VCaP (cell line): ENCODE measurements around the gene MRPL21.

ENCODE experiments used
- H3K27ac ChIP-seq: fragments of 450-650 bp; 2 replicates; pipeline ENCODE4 v1.5.1; 2017
- TF ChIP-seq, protein P1 (sequence below): fragments of 450-650 bp; conservative IDR thresholded peaks from 2 replicates; pipeline ENCODE4 v1.5.1; 2017; ENCODE audit warnings: mild to moderate bottlenecking, moderate library complexity

MRPL21 gene

DNA sequence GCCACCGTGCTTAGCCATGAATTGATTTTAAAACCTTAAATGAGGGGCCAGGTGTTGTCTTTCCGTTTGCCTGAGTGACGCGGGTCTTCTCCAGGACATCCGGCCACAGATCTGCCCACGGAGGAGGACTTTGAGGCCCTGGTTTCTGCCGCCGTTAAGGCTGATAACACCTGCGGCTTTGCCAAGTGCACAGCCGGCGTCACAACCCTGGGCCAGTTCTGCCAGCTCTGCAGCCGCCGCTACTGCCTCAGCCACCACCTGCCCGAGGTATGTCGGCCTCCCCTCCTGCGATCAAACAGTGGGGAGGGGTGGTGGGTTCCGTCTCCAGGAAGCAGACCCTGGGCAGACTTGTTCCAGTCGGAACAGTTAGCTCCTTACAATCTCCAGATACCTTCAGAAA, 34.5 kb upstream of the MRPL21 start:
- TF ChIP-seq, protein P1, sequence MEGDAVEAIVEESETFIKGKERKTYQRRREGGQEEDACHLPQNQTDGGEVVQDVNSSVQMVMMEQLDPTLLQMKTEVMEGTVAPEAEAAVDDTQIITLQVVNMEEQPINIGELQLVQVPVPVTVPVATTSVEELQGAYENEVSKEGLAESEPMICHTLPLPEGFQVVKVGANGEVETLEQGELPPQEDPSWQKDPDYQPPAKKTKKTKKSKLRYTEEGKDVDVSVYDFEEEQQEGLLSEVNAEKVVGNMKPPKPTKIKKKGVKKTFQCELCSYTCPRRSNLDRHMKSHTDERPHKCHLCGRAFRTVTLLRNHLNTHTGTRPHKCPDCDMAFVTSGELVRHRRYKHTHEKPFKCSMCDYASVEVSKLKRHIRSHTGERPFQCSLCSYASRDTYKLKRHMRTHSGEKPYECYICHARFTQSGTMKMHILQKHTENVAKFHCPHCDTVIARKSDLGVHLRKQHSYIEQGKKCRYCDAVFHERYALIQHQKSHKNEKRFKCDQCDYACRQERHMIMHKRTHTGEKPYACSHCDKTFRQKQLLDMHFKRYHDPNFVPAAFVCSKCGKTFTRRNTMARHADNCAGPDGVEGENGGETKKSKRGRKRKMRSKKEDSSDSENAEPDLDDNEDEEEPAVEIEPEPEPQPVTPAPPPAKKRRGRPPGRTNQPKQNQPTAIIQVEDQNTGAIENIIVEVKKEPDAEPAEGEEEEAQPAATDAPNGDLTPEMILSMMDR: no peak
- no peak overlapping the region for H3K27ac ChIP-seq

DNA sequence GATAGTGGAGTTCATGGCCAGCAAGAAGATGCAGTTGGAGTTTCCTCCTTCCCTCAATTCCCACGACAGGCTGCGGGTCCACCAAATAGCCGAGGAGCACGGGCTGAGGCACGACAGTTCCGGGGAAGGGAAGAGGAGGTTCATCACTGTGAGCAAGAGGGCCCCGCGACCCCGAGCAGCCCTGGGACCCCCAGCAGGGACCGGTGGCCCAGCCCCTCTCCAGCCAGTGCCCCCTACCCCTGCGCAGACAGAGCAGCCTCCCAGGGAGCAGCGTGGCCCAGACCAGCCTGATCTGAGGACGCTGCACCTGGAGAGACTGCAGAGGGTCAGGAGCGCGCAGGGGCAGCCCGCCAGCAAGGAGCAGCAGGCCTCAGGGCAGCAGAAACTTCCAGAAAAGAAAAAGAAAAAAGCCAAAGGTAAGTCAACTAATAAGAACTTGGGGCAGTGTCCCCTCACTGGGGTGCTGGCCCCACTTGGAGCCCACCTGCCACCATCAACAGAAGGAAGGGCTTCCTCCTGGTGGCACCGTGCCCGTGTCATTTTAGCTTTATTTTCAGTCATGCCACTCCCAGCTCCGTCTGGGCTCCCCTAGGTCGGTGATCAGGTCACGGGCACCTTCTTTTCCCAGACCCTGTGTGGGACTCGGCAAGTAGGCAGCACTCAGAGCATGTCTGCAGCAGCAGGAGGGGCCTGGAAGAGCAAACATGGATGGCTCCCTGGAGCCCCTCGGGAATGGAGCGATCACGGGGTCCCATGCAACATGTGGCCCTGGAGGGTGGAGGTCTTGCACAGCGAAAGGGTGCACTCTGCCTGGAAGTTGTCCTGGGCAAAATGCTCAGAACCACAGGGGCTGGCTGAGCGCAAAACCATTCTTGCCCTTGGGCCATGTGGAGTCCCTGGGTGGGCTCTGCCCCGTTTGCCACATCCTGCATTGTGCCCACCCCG, 33.3 kb upstream of the MRPL21 start:
- TF ChIP-seq, protein P1: no peak
- no peak overlapping the region for H3K27ac ChIP-seq

DNA sequence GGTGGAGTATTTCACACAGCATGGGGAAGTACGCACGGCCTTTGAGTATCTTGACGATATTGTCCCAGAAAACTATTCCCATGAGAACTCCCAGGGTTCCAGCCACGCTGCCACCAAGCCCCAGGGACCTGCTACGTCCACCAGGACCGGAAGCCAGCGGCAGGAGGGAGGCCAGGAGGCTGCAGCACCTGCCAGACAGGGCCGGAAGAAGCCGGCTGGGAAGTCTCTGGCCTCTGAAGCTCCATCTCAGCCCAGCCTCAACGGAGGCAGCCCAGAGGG, 32.7 kb upstream of the MRPL21 start:
- no peak overlapping the region for H3K27ac ChIP-seq
- TF ChIP-seq, protein P1: no peak

DNA sequence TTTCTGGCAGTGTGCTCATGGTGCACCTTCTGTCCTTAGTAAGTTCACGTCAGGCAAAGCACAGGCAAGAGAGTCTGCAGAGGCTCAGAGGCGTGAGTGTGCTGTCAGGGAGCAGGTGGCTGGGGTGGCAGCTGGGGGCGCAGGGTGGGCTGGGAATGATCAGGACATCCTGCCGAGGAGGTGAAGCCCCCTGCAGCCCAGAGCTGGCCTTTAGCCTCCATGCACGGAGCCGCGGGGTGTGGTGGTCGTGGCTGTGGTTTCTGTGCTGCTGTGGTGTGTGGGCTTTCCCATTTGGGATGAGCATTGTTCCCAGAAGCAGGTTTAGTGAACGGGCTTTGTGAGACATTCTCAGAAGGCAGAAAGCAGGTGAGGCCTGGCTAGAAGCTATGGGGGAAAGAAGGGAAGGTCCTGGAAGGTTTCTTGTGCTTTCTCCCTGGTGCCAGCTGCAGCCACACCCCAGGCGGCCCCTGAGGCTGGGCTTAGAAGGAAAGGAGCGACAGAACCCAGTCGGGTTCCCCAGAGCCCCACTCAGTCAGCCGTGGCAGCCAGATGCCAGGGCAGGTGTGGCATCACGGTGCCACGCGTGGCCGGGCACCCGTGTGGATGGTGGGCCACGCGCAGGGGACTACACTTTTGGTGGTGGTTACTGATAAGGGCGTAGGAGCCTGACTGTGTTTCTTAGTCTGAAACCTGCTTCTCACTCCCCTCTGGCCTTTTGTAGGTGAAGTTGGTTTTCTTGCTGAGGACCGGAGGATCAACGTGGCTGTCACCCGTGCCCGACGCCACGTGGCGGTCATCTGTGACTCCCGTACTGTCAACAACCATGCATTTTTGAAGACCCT, 32.1 kb upstream of the MRPL21 start:
- no peak overlapping the region for H3K27ac ChIP-seq
- TF ChIP-seq, protein P1: no peak

DNA sequence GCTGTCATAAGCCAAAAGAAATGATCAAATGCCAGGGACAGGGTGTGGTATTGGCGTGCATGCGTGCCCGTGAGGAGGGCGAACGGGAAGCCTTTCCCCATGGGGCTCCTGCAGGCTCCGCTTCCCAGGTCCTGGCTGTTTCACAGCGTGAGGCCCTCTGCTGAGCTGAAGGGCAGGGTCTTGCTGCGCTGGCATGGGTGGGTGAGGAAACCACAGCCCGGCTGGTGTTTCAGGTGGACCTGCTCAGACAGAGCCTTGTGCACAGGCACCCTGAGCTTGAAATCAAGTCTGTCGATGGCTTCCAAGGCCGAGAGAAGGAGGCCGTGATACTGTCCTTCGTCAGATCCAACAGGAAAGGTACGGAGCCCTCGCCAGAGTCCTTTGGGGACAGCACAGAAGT, 31.4 kb upstream of the MRPL21 start:
- TF ChIP-seq, protein P1: no peak
- no peak overlapping the region for H3K27ac ChIP-seq

DNA sequence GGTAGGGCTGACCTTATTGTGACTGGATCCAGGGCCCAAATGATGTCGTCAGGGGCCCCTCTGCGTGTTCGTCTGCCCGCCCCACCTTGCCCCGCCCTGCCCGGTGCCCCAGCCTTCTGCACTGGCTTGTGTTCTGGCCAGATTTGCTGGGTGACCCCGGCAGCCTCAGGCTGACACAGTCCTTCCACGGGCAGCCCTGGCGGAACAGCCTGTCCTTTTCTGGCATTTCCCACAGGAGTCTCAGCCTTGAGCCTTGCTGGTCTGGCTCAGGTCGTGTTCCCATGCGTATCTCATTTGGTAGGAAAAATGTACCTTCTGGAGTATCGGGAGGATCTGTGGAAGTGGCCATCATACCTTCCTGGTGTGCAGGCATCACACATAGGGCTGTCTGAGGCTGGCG, 31.0 kb upstream of the MRPL21 start:
- TF ChIP-seq, protein P1: no peak

DNA sequence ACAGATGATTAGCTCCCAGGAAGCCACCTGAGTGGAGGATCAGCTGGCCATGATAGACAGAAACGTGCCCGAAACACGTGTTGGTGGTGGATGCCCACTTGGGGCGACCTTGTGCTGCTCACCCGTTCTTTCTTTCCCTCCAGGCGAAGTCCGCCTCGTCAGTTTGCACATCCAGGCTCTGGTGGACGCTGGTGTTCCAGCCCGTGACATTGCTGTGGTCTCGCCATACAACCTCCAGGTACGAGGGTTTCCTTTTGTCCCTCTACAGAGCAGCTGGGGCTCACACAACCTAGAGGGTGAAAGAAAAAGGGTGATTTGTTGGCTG, 30.7 kb upstream of the MRPL21 start:
- TF ChIP-seq, protein P1: no peak
- H3K27ac ChIP-seq: no peak overlapping the region

More for the DNA sequence above, 31.0 kb upstream of the MRPL21 start:
- H3K27ac ChIP-seq: no peak overlapping the region
